Naive thymus-derived CD4-positive, alpha-beta T cell (primary cell): ENCODE results near the gene MACROD2. TPM values are rescaled to one million over a fixed set of nuclear protein-coding genes. Genes with fewer than 3 reads are reported as not detected.

Experiments used
- ATAC-seq: fragments of 150-1000 bp; cut with Tn5 transposase; 2 replicates; pipeline ENCODE4 v1.10.0; 2021; ENCODE audit warnings: mild to moderate bottlenecking, moderate library complexity
- CTCF ChIA-PET: fragments of 350-600 bp; sonication (Branson Sonifier 250); formaldehyde crosslinking; loops from one replicate; lab custom pipeline; 2021; ENCODE audit warnings: antibody characterized with exemption; lab: Charles Lee
- POLR2A ChIA-PET: fragments of 350-600 bp; sonication (Branson Sonifier 250); formaldehyde crosslinking; loops from one replicate; lab custom pipeline; 2021; ENCODE audit warnings: antibody characterized with exemption, inconsistent platforms; lab: Charles Lee
- DNase-seq, 9 donors: peaks; one replicate each; pipeline versions ENCODE4 v3.0.0 to v3.0.0-alpha.2; 2020 to 2022; ENCODE audit warnings: mixed read lengths in 1 of 9
- H3K27ac ChIP-seq: one replicate; pipeline ENCODE4 v1.7.0; 2013; ENCODE audit warnings: mild to moderate bottlenecking, low read depth, low read length, moderate library complexity
- H3K27me3 ChIP-seq, 2 donors: one replicate each; pipeline ENCODE4 v1.7.0; 2013; ENCODE audit warnings: low read length in 2 of 2, mild to moderate bottlenecking in 2 of 2, moderate library complexity in 2 of 2; ENCODE audit not compliant: control insufficient read depth in 2 of 2, insufficient read depth in 2 of 2
- H3K36me3 ChIP-seq, 3 experiments: 1 replicate in 2 of 3; 2 replicates in 1 of 3; pipeline ENCODE4 v1.7.0; 2013; ENCODE audit warnings: low read length in 3 of 3, mild to moderate bottlenecking in 3 of 3, moderate library complexity in 1 of 3; ENCODE audit not compliant: insufficient read depth in 3 of 3, control insufficient read depth in 2 of 3
- H3K4me1 ChIP-seq, 2 donors: one replicate each; pipeline ENCODE4 v1.7.0; 2013; ENCODE audit warnings: low read length in 2 of 2, mild to moderate bottlenecking in 2 of 2, moderate library complexity in 1 of 2; ENCODE audit not compliant: control insufficient read depth in 2 of 2, insufficient read depth in 2 of 2
- H3K4me3 ChIP-seq: 2 replicates; pipeline ENCODE4 v1.7.0; 2013; ENCODE audit warnings: mild to moderate bottlenecking, low read length
- H3K9me3 ChIP-seq, 3 experiments: 1 replicate in 2 of 3; 2 replicates in 1 of 3; pipeline ENCODE4 v1.7.0; 2013; ENCODE audit warnings: low read length in 3 of 3; ENCODE audit not compliant: control insufficient read depth in 2 of 3
- H3K27ac Mint-ChIP-seq, 9 donors: one replicate each; pipeline ENCODE4 v1.8.0; 2020 to 2022; ENCODE audit warnings: mixed read lengths in 9 of 9, mild to moderate bottlenecking in 8 of 9, moderate library complexity in 5 of 9, inconsistent platforms in 2 of 9
- H3K27me3 Mint-ChIP-seq, 5 donors: one replicate each; pipeline ENCODE4 v1.8.0; 2021 to 2022; ENCODE audit warnings: mixed read lengths in 5 of 5, mild to moderate bottlenecking in 1 of 5
- H3K36me3 Mint-ChIP-seq, 5 donors: one replicate each; pipeline ENCODE4 v1.8.0; 2020 to 2022; ENCODE audit warnings: mixed read lengths in 5 of 5, mild to moderate bottlenecking in 3 of 5, inconsistent platforms in 1 of 5
- H3K4me1 Mint-ChIP-seq, 7 donors: one replicate each; pipeline ENCODE4 v1.8.0; 2020 to 2022; ENCODE audit warnings: mixed read lengths in 7 of 7, mild to moderate bottlenecking in 3 of 7, inconsistent platforms in 1 of 7
- H3K4me3 Mint-ChIP-seq, 10 donors: one replicate each; pipeline ENCODE4 v1.8.0; 2020 to 2022; ENCODE audit warnings: mild to moderate bottlenecking in 10 of 10, mixed read lengths in 10 of 10, moderate library complexity in 6 of 10, inconsistent platforms in 2 of 10
- H3K9me3 Mint-ChIP-seq, 11 donors: one replicate each; pipeline ENCODE4 v1.8.0; 2020 to 2022; ENCODE audit warnings: mixed read lengths in 11 of 11, mild to moderate bottlenecking in 4 of 11, inconsistent platforms in 1 of 11, moderate library complexity in 1 of 11
- intact Hi-C, 2 donors: fragments of 100-400 bp; cut with micrococcal nuclease; formaldehyde crosslinking; loops; one replicate each; pipeline ENCODE4 v1.15.1; 2023
- polyA plus RNA-seq, 2 donors: library from polyadenylated mRNA; unstranded; fragments of 300-500 nt; fragmentation: Illumina TruSeq; gene quantifications; one replicate each; pipeline ENCODE4 v1.2.3, GENCODE V29; 2021
- total RNA-seq, 6 experiments: library from RNA in 5 of 6; stranded (reverse) in 5 of 6; gene quantifications; 1 replicate in 5 of 6; 2 replicates in 1 of 6; pipeline ENCODE4 v1.2.3 and lab custom pipeline; 2021 to 2026

Gene MACROD2
- total and polyA plus RNA-seq, 7 experiments from 2014 or later, result 0.27 to 0.86 (median 0.34) TPM; not detected in 4

DNA sequence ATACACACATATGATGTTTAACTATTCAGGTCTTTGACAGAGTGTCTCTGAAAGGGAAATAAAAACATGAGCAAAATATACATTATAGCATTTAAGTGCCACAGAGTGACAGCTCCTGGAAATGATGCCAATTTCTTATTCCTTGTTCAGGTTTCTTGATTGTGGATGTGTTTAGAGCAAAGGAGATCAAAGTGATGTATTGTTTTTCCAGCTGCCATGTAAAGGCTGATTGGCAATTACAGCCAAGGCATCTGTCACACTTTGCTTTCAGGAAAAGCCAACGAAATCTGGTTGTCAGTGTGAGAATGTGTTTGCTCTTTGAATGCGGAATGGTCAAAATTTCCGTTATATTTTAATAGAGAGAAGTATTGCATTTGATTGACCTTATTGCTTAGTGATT, 689.9 kb downstream of the MACROD2 start:
- POLR2A ChIA-PET, result no interaction called here
- no peaks in the 10 kb centered on the region for H3K27me3 ChIP-seq
- no peaks in the 10 kb centered on the region for H3K9me3 ChIP-seq
- no peak overlapping the region for H3K4me3 ChIP-seq
- intact Hi-C loops, result no loop called here
- Mint-ChIP-seq H3K4me1 (no peaks in the 10 kb centered on the region), H3K9me3 (peaks cover 0 to 20% (median 0%) of the 10 kb centered on the region in 11 donors), H3K4me3 (no peak overlapping the region), H3K36me3 (no peaks in the 10 kb centered on the region), H3K27me3 (no peaks in the 10 kb centered on the region), H3K27ac (no peak overlapping the region)
- no peaks in the 10 kb centered on the region for H3K4me1 ChIP-seq
- no peak overlapping the region for H3K27ac ChIP-seq
- DNase-seq (no peak), ATAC-seq (no peak)
- H3K36me3 ChIP-seq, result no peaks in the 10 kb centered on the region
- CTCF ChIA-PET, result no interaction called here

DNA sequence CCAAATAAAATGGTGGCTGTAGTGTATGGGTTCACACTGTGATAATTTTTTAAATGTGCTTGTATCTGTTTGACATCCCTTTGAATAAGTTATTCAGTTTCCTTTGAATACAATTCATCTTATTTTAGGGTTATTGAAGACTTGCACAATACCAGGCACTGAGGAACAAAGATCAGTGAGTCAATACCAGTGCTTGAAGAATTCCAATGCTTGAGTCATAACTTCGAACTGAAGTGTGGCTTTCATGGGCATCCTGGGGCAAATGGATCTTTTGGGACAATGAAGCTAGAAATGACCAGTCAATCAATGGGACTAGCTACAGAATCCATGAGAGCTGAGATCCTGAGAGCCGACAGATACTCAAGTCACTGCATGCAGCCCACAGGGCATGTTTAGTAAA, 692.0 kb downstream of the MACROD2 start:
- no peak overlapping the region for H3K27ac ChIP-seq
- H3K36me3 Mint-ChIP-seq, result no peaks in the 10 kb centered on the region
- no peaks in the 10 kb centered on the region for H3K4me1 ChIP-seq
- H3K27ac Mint-ChIP-seq, result no peak overlapping the region
- no peak for ATAC-seq
- no peaks in the 10 kb centered on the region for H3K9me3 ChIP-seq
- H3K9me3 Mint-ChIP-seq, result peaks cover 0 to 20% (median 0%) of the 10 kb centered on the region in 11 donors
- no peaks in the 10 kb centered on the region for H3K4me1 Mint-ChIP-seq
- intact Hi-C loops, result no loop called here
- H3K27me3 Mint-ChIP-seq, result no peaks in the 10 kb centered on the region
- no peak for DNase-seq
- ChIA-PET POLR2A (no interaction called here), CTCF (no interaction called here)
- H3K4me3 ChIP-seq, result no peak overlapping the region
- no peaks in the 10 kb centered on the region for H3K36me3 ChIP-seq
- no peak overlapping the region for H3K4me3 Mint-ChIP-seq
- no peaks in the 10 kb centered on the region for H3K27me3 ChIP-seq

DNA sequence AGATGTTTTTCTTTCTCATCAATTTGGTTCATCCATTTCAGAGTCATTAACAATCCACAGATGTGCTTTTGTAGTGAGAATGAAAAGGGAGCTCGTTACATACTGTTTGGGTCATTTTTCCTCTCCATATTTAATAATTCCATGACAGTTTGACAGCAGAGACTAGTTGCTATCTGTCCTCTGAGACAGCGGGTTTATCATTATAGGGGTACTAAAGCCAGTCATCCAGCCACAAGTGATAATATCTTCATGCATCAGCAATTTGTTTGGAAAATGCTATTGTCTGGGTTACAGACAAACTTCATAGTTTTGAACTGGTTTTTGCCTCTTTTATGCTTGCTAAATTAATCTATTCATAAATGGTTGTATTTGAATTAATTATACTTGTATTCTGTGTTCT, 692.7 kb downstream of the MACROD2 start:
- intact Hi-C loops, result no loop called here
- no peaks in the 10 kb centered on the region for H3K9me3 ChIP-seq
- H3K36me3 ChIP-seq, result no peaks in the 10 kb centered on the region
- H3K27ac ChIP-seq, result no peak overlapping the region
- Mint-ChIP-seq H3K27me3 (no peaks in the 10 kb centered on the region), H3K9me3 (peaks cover 0 to 20% (median 0%) of the 10 kb centered on the region in 11 donors), H3K4me1 (no peaks in the 10 kb centered on the region), H3K36me3 (no peaks in the 10 kb centered on the region), H3K27ac (no peak overlapping the region), H3K4me3 (no peak overlapping the region)
- no peaks in the 10 kb centered on the region for H3K27me3 ChIP-seq
- ChIA-PET POLR2A (no interaction called here), CTCF (no interaction called here)
- H3K4me1 ChIP-seq, result no peaks in the 10 kb centered on the region
- DNase-seq, result no peak
- no peak for ATAC-seq
- H3K4me3 ChIP-seq, result no peak overlapping the region

DNA sequence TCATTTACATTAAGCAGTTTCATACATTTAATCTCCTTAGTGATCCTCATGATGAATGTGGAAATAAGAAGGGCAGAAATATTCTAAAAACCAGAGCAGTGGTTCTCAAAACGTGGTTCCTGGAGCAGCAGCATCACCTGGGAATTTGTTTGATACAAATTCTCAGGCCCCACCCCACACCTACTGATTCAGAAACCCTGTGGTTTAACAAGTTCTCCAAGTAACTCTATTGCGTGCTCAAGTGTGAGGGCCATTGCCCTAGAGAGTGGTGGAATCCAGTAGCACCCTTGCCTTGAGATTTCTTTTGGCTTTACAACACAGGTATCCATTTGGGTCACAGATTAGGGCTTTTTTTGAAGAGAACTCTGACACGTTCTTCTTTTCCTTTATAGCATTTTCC, 696.7 kb downstream of the MACROD2 start:
- Mint-ChIP-seq H3K4me3 (no peak overlapping the region), H3K27ac (no peak overlapping the region), H3K36me3 (no peaks in the 10 kb centered on the region), H3K27me3 (no peaks in the 10 kb centered on the region), H3K4me1 (no peaks in the 10 kb centered on the region), H3K9me3 (peaks cover 0 to 20% (median 4%) of the 10 kb centered on the region in 11 donors)
- Histone ChIP-seq H3K27ac (no peak overlapping the region), H3K4me3 (no peak overlapping the region), H3K4me1 (no peaks in the 10 kb centered on the region), H3K9me3 (no peaks in the 10 kb centered on the region), H3K36me3 (no peaks in the 10 kb centered on the region), H3K27me3 (no peaks in the 10 kb centered on the region)
- ChIA-PET POLR2A (no interaction called here), CTCF (no interaction called here)
- ATAC-seq (no peak), DNase-seq (no peak)
- intact Hi-C loops, result no loop called here

DNA sequence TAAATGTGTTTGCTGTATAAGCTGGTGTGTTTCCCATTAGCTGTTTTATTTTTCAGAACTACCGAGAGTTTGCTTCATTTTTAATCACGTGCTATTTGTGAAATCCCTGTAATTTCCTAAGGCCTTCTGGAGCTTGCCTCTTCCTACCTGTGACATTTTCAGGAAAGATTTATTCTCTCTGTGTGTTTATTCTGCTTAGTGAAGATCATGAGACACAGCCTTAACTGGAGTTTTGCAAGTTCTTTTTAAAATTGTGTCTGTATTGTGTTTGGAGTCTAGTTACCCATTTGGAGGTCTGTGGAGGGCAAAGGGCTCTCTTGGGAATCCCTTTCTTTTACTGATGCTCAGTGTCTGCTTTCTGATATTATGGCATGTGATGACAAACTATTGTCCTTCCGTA, 701.2 kb downstream of the MACROD2 start:
- Histone ChIP-seq H3K27ac (no peak overlapping the region), H3K9me3 (no peaks in the 10 kb centered on the region), H3K36me3 (no peaks in the 10 kb centered on the region), H3K4me1 (no peaks in the 10 kb centered on the region), H3K27me3 (no peaks in the 10 kb centered on the region), H3K4me3 (no peak overlapping the region)
- ATAC-seq, result no peak
- Mint-ChIP-seq H3K27ac (no peak overlapping the region), H3K9me3 (peaks cover 0 to 15% (median 3%) of the 10 kb centered on the region in 11 donors), H3K36me3 (no peaks in the 10 kb centered on the region), H3K4me1 (no peaks in the 10 kb centered on the region), H3K27me3 (no peaks in the 10 kb centered on the region), H3K4me3 (no peak overlapping the region)
- intact Hi-C loops, result no loop called here
- POLR2A ChIA-PET, result no interaction called here
- CTCF ChIA-PET, result no interaction called here
- DNase-seq, result no peak

DNA sequence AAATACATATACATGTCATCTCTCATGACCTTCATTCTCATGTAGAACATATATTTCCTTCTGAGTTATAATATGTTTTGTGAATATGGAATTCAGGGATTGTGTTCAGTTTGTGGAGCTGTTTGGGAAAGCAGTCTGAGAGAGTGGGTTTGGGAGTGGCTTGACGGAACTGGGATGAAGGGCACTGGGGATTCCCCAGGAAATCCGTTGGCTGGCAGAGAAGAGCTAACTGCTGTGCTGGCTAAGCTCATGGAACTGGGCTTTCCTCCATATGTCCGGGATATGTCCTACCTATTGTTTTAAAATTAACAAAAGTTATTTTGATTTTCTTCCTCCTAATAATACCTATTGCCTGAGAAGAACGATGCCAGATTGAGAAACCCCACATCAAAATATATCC, 701.6 kb downstream of the MACROD2 start:
- no peaks in the 10 kb centered on the region for H3K27me3 ChIP-seq
- no peak overlapping the region for H3K4me3 Mint-ChIP-seq
- peaks cover 0 to 15% (median 3%) of the 10 kb centered on the region in 11 donors for H3K9me3 Mint-ChIP-seq
- POLR2A ChIA-PET, result no interaction called here
- H3K27ac Mint-ChIP-seq, result no peak overlapping the region
- no peak overlapping the region for H3K4me3 ChIP-seq
- no peaks in the 10 kb centered on the region for H3K36me3 Mint-ChIP-seq
- intact Hi-C loops, result no loop called here
- DNase-seq (no peak), ATAC-seq (no peak)
- H3K36me3 ChIP-seq, result no peaks in the 10 kb centered on the region
- H3K9me3 ChIP-seq, result no peaks in the 10 kb centered on the region
- no peaks in the 10 kb centered on the region for H3K4me1 Mint-ChIP-seq
- no peak overlapping the region for H3K27ac ChIP-seq
- CTCF ChIA-PET, result no interaction called here
- no peaks in the 10 kb centered on the region for H3K4me1 ChIP-seq
- H3K27me3 Mint-ChIP-seq, result no peaks in the 10 kb centered on the region

DNA sequence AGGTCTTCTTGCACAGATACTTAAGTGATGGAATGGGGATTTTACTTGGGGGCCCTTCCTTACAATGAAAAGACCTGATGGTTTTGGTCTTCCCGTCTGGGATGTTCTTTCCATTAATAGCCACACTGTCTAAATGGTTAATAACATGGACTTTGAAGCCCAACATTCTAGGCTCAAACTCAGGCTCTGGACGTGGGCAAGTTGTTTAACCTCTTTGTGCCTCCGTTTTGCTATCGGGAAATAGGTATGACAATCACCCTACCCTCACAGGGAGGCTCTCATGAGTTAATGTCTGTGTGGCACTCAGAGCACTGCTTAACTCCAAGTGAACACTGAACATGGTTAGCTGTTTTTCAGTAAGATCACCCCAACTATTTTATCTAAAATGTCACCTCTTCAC, 702.8 kb downstream of the MACROD2 start:
- Histone ChIP-seq H3K36me3 (no peaks in the 10 kb centered on the region), H3K4me3 (no peak overlapping the region), H3K9me3 (no peaks in the 10 kb centered on the region), H3K27me3 (no peaks in the 10 kb centered on the region), H3K27ac (no peak overlapping the region), H3K4me1 (no peaks in the 10 kb centered on the region)
- peaks cover 0 to 15% (median 2%) of the 10 kb centered on the region in 11 donors for H3K9me3 Mint-ChIP-seq
- DNase-seq (no peak), ATAC-seq (no peak)
- no peak overlapping the region for H3K4me3 Mint-ChIP-seq
- H3K36me3 Mint-ChIP-seq, result no peaks in the 10 kb centered on the region
- no peak overlapping the region for H3K27ac Mint-ChIP-seq
- POLR2A ChIA-PET, result no interaction called here
- intact Hi-C loops, result no loop called here
- CTCF ChIA-PET, result interaction anchor here (0.6 kb wide), 1 partner anchor 279 kb away, joined by 3 read pairs; no protein-coding TSS in a partner anchor
- H3K4me1 Mint-ChIP-seq, result no peaks in the 10 kb centered on the region
- no peaks in the 10 kb centered on the region for H3K27me3 Mint-ChIP-seq
